Measurements from ENCODE around the gene XCL1.
"Not testable (repeated sequence)": the region's sequence is repeated elsewhere in the genome, so short reads cannot be mapped to it uniquely, and the experiment has no call there.

The XCL1 gene, protein sequence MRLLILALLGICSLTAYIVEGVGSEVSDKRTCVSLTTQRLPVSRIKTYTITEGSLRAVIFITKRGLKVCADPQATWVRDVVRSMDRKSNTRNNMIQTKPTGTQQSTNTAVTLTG

DNA sequence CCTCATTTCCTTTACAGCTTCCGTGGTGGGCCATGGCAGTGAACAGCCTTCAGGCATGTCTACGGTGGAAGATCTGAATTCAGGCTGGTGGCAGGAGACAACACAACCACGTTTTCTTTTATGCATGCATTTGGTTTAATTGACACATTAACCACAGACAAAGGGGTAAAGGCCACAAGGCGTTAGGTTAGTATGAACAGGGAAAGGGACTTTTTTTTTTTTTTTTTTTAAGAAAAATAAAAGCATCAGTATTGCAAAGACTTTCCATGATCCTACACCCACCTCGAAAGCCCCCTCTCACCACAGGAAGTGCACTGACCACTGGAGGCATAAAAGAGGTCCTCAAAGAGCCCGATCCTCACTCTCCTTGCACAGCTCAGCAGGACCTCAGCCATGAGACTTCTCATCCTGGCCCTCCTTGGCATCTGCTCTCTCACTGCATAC, at the start of gene XCL1:
XCL1 (plus strand) TSS at position 361 of the 444 bp plus-strand sequence; CDS start at position 394, 33 bp downstream.
- DNase-seq = not testable (repeated sequence)

DNA sequence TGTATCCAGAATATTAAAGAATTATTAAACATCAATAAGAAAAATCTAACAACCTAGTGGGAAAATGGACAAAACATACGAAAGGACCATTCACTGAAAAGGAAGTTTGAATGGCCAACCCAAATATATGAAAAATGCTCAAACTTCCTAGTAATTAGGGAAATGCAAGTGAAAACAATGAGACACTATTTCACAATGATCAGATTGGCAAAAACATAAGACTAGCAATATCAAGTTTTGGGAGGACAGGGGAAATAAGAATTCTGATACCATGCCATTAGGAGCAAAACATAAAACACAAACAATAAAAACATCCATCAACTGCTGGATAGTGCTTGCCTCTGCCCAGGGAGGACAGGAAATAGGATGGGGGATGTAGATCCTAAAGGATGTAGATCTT, 46.9 kb upstream of the XCL1 start:
- no peak for DNase-seq

DNA sequence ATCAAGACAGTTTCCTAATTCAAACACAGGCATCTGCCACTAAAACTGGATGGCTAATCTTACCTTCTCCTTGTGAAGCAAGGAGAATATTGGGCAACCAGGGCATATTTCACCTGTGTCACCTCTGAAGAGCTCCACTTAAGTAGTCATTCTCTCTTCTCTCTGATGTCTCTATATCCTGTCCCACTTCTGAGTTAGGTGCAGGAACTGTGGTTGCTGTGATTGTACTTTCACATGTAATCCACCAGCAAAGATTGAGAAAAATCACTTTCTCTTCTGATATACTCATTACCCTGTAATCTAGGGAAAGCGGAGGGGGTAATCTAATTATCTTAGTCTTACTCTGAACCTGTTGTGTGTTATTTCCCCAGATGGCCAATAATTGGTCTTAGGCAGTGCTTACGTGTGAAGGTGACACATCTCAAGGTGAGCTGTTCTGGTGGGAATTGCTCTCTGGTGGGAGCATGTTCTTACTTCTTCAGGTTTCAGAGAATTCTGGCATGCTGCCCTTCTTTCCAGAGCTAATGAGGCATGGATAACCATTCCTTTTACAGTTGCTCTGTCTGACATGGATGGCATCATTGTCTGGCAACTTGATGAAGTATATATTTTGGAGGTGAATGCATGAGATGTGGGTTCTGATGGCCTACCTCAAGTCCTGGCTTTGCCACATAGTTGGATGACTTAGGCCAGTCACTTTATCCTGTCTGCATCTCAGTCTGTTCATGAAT, 44.6 kb upstream of the XCL1 start:
- DNase-seq = no peak

DNA sequence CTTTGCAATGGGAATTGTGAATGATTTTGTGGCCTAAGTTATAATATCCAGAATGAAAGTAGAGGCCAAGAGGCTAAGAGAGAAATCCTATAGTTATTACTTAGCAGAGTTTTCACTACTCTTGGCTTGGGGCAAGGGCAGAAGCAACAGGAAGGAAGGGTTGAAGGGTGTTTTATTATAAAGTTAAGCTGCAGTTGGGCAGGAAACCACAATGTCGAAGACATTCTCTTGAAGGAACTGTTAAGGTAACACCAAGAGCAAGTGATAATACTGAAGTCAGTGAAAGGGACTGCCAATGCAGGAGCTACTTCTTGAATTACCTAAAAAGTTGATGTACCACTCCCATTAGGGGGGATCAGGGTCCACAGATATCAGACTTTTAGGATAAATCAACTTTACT, 40.9 kb upstream of the XCL1 start:
- DNase-seq = no peak

DNA sequence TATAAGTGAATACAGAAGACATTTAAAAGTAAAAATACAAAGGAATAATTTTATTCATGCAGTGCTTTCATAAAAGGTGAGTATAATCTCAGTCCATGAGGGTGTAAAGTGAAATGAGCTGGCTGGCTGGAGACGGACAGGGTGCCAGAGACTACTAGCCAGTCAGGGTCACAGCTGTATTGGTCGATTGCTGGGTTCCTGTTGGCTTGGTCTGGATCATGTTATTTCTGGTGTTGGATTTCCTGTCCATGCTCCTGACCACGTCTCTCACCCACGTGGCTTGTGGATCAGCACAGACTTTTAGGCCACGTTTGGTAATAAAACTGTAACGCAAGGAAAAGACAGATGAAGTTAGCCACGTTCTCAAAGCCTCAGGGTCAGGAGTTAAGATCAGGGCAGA, 35.6 kb upstream of the XCL1 start:
- DNase-seq = not testable (repeated sequence)

DNA sequence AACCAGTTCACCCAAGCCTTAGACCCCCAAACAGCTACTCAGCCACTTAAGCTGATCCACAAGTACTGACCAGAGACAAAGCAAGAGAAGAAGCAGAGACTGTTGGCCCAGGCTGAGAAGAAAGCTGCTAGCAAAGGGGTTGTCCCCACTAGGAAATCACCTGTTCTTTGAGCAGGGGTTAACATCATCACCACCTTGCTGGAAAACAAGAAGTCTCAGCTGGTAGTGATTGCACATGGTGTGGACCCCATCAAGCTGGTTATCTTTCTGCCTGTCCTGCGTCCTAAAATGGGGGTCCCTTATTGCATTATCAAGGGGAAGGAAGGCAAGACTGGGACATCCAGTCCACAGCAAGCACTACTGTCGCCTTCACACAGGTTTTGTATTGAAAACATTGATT, 33.4 kb upstream of the XCL1 start:
- DNase-seq = not testable (repeated sequence)

DNA sequence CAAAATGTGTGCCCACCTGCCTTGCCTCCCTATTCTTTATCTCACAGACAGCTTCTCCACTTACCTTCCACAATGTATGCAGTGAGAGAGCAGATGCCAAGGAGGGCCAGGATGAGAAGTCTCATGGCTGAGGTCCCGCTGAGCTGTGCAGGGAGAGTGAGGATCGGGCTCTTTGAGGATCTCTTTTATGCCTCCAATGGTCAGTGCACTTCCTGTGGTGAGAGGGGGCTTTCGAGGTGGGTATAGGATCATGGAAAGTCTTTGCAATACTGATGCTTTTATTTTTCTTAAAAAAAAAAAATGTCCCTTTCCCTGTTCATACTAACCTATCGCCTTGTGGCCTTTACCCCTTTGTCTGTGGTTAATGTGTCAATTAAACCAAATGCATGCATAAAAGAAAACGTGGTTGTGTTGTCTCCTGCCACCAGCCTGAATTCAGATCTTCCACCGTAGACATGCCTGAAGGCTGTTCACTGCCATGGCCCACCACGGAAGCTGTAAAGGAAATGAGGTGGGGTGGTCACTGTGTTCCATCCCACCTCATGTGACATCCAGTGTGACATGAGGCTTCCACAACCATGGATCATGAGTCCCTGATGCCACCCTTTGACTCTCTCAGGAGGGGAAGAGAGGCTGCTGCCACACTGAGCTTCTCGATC, 32.4 kb upstream of the XCL1 start, which contains the start of gene XCL2:
XCL2 (minus strand) TSS at position 158 of the 659 bp plus-strand sequence; CDS start at position 125, 33 bp downstream.
- not testable (repeated sequence) for DNase-seq

DNA sequence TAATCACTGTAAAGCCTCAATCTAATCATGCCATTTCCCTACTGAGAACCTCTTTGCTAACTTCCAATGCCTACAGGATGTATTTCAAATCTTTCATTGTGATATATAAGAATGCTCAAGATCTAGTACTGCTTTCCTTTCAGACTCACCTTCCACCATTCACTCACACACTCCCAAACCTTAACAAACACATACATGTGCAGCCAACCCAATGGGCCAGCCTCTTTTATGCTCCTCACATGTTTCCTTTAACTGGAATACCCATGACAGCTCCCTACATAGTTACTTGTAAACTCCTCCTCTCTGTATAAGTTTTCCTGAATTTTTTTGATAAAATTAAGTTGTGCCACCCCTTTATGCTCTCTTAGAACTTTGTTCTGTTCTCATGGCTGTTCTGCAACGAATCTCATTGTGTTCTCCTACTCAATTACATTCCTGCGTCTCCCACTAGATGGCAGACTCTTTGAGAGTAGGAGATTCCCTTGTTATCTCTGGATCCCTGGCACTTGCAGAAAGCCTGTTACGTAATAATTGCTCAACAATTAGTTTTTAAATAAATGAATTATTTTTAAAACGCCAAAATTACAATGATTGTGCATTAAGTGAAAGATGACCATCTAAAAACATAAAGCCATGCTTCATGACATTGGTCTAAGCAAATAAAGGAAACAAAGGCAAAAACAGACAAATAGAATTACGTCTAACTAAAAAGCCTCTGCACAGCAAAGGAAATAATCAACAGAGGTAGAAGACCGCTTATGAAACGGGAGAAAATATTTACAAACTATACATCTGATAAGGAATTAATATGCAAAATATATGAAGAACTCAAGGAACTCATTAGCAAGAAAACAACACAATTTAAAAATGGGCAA, 30.5 kb upstream of the XCL1 start:
- DNase-seq = not testable (repeated sequence)

DNA sequence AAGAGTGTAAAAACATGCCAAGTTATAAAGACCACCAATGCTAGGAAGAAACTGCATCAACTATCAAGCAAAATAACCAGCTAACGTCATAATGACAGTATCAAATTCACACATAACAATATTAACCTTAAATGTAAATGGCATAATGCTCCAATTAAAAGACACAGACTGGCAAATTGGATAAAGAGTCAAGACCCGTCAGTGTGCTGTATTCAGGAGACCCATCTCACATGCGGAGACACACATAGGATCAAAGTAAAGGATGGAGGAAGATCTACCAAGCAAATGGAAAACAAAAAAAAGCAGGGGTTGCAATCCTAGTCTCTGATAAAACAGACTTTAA, 29.9 kb upstream of the XCL1 start:
- DNase-seq = not testable (repeated sequence)

DNA sequence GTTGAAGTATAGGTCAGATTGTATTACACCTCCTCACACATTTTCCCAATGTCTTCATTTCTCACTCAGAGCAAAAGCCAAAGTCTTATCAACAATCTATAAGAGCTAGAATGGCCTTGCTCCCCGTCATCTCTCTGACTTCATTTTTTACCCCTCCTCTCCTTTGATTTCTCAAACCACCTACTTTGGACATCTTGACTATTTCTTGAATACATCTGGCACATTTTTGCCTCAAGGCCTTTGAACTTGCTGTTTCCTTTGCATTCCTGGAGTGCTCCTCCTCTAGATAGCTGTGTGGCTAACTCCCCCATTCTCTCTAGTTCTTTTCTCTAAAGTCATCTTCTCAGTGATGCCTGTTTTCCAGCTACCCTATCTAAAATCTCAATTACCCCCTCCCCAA, 25.4 kb upstream of the XCL1 start:
- no peak for DNase-seq

DNA sequence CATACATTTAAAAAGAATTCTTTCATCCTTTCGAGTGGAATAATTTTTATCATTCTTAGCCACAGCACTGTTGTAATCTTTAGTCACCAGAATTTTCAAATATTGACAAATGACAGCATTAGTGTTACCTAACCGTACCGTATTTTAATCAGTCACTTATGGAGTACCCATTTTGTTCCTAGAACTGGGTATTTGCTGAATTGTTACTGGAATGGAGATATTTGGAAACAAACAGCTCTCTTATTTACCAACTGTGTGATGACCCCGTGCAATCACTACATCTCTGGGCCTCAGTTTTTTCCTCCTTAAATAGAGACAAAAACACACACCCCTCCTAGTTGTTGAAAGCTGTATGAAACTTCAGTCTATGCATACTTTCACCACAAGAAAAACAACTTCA, 24.7 kb upstream of the XCL1 start:
- no peak for DNase-seq

DNA sequence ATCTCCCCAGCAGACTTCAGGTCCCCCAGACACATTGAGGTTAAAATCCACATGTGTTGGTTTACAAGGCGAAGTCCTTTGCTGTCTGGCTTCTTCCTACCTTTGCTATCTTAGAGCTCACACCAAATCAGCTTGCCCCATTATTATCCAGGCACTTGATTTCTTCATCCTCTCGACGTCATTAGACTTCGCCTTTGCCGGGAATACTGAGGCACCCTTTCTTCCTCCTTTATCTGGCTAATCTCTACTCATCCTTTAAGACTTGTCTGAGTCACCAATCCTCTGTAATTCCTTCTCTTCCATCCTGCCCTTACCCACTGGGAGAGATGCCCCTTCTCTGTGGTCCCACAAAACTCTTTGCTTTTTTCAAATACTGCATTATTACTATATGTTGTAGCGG, 23.4 kb upstream of the XCL1 start:
- DNase-seq = no peak

DNA sequence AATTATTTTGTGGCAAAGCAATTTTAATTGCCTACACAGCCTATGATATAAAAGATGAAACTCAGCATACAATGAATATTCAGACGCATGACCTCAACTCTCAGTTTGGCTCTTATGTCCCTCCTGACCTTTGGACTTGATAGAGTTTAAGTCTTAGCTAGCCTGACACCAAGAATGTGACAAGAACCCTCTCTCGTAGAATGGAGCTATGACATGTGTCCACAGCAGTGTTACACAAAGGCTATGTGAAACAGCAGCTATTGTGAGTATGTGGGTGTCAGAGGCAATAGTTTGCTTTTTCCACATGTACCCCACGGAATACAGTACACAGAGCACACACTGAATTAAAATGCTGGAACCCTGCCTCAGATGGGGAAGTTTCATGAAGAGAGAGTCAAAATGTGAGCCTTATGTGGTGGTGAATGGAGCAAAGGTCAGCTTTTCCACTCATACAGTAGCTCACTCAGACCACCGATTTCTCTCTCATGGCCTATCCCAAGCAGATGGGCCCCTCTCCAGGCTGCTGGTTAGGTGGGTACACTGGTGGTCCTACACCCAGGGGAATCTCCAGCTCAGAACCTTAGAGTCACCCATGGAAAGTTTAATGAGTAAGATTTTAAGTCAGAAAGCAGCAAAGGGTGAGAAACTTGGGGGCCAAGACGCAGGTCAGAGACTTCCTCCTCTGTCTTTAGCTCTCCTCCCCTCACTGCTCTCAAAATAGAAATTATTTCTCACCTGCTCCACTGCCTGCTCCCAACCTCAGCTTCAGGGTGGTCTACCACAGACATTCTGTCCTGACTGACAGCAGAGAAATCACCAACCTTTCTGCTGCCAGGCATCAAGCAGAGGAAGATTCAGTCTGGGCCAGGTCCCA, 22.5 kb upstream of the XCL1 start:
- DNase-seq = no peak

DNA sequence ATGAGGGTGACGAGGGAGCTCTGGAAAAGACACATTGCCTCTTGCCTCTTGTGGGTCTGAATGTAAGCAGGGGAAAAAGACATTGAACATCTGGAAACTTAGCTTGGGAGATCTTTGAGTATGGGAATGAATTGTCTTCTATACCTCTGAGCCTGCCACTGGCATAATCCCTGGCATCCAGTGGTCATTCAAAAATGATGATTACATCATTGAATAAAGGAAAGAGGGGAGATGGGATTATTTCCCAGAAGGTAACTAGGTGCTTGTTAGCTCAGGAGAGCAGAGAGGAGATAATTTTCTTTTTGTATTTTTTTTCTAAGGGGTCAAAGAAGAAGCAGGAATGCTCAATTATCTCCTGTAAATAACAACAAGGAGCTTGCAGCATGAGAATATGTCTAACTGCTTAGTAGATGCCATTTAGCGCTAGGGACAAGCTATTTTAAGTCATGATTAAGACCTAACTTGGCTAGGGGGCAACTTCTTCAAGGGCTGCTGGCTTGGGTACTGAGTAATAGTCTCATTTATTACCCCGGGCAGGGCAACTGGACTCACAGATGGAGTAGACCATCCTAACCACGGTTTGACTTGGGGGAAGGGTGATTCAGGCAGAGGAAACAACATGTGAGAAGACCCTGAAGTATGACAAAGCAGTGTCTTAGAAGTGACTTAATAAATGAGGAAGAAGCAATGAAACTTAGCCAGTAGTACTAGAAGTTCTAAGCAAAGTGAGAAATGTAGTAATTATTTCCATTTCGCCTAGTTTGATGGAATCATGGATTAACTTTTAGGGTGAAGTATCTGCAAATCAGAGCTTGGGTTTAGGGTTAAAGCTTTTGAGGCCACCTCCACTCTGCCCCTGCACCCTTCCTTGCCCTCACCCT, 21.6 kb upstream of the XCL1 start:
- DNase-seq = no peak

DNA sequence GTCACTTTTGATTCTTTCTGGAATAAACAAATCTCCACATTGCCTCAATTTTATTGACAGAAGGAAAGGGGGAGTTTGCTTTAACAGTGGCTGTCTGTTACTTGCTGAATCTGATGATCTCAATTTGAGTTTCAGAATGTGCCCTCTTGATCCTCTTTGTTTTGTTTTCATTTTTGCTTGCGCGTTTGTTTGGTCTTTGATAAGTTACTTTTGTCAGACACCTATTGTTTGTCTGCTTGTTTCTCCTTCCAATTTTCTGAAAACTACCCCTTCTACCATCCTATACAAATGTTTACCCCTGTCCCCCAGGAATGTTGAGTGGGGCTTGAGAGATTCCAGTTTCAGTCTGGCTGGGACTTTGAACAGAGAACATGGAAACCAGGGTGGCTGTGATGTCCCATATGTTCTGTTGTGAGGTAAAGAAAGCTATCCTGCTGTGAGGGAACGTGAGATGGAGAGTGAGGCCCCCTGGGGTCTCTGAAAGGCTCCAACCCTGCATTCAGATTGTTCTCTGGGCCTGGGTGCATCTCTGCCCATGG, 20.8 kb upstream of the XCL1 start:
- no peak for DNase-seq

DNA sequence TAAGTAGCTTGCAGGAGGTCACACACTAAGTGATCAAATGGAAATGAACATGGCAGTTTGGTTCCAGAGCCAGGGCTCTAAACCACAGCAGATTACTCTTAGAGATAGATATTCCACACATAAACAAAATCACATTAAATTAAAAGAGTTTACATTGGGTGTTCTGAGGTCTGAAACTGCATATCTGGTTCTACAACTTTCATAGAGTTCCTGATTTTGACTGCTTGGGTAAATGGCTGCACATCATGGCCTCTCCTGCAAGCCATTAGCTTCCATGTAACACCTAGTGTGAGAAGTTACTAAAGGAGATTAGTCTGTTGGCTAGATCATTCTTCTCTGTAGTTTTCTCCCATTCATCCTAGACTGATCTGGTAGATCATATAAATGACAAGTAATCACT, 19.8 kb upstream of the XCL1 start:
- DNase-seq = no peak

DNA sequence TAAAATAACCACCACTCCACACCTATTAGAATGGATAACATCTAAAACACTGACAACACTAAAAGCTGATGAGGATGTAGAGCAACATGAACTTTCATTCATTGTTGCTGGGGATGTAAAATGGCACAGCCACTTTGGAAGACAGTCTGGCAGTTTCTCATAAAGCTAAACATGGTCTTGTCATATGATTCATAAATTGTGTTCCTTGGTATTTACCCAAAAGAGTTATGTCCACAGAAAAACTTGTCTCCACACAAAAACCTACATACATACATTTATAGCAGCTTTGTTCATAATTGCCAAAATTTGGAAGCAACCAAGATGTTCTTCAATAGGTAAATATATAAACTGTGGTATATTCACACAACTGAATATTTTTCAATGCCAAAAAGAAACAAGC, 16.0 kb upstream of the XCL1 start:
- DNase-seq = no peak

DNA sequence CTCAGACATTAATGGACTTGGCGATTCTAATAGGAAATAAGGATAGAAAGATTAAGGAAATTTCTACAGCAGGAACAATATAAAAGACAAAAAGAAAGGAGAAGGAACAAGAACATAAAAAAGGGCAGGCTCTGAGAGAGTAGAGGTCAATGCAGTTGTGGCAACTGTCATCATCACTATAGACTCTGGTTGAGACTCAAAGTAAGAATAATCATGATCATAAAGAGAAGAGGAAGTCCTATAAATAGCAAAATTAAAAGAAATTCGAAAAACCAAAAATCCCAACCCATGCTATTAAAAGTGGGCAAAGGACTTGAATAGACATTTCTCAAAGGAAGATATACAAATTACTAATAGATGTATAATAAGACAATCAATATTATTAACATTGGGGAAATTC, 14.4 kb upstream of the XCL1 start:
- DNase-seq = no peak

DNA sequence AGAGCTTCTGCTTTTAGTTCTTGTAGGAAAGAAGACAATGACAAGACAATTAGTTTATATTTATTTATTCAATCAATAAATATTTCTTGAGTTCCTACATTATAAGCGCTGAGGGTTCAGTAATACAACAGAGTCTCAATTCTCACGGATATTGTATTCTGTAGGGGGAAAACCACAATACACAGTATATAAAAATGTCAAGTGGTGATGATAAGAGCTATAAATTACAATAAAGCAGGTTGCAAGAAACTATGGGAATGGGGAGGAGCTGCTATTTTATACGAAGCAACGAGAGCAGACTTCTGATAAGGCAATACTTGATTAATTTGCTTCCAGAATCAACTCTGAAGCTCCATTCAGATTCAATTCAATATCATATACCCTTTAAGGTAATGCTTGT, 10.6 kb upstream of the XCL1 start:
- no peak for DNase-seq

DNA sequence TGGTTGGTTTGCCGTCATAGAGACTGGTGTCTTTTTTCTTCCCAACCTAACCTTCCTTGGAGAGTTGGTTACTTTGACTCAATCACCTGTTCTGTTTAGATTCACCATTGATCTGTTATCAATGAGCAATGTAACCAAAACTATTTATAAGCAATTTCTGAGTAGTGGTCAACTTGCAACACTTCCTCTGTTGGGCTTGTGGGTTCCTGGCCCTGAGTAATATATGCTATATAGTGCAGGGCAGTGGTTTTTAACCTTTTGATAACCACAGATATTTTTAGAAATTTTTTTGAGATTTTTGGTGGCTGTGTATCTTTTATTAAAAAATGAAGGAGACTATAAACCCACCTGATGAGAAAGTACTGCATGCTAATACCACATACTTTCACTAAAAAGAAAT, 9.4 kb upstream of the XCL1 start:
- DNase-seq = no peak

DNA sequence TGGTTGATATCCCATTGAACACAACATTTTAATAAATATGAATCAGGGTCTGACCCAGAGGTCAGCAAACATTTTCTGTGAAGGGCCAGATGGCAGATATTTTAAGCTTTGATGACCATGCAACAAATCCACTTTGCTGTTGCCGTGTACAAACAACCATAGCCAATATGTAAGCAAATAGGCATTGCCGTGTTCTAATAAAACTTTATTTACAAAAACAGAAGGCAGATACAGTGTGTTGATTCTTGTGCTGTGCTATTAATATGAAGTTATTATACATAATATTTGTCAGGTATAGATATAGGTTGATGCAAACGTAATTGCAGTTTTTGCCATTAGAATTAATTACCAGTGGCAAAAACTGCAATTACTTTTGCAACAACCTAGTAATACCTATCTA, 8.8 kb upstream of the XCL1 start:
- no peak for DNase-seq

Data from NCI-H510A (cell line).